ENCODE data around the gene MBNL1.

DNA sequence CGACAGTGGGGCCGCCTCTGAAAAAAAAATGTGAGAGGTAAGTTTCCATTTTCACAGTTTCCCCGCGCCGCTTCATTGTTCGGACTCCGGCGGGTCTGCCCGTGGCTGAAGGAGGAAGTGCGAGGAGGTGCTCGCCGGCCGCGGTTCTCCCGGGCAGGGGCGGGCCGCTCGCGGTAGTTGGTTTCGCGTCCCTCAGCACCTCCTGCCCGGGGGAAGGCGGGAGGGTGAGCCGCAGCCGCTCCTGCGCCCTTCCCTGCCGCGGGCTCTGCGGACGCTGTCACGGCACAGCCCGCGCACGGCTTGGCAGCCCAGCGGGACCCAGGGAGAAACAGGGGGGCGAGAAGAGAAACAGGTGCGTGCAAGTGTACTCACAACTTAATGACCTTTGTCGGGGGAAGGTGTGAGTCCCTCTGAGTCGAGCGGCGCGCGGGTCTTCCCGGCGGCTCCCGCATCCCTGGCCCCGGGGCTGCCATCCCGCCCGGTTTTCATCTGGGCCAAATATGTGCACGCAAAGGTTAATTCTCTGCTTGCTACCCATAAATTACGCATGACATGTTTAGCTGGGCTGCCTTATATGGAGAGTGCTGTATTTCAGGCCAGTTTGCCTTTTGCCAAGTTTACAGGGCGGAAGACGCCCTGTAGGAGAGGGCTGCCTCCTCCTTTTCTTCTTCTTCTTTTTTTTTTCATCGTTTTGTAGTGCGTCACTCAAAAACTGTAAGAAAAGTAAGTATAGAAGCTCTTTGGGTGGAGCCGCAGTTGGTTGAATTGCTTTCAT lies 514 bp downstream of the MBNL1 start:
- TF ChIP-seq CTCF (conservative IDR thresholded peaks at IDR 0.05; ENCODE audit: low read length) (no peak), EZH2phosphoT487 (IDR thresholded peaks at IDR 0.05; ENCODE audit: borderline replicate concordance, low read depth, low read length) (no peak)
